Calu3 (cell line): ENCODE results near the gene SLC27A3. TPM values are rescaled to one million over a fixed set of nuclear protein-coding genes. Genes with fewer than 3 reads are reported as not detected.

Experiments
- BruUV-seq: library from RNA; stranded (reverse); fragments of 400-500 nt; replicated peaks from 2 replicates; lab custom pipeline; 2021; lab: Mats Ljungman, UMichigan
- CTCF ChIA-PET: fragments of 300-600 bp; sonication (Branson Sonifier 250); formaldehyde crosslinking; loops from one replicate; lab custom pipeline; 2022; ENCODE audit warnings: antibody characterized with exemption; lab: Charles Lee
- DNase-seq: peaks from one replicate; pipeline ENCODE4 v3.0.0; 2022
- H3K27ac Mint-ChIP-seq: one replicate; pipeline ENCODE4 v1.8.0; 2022; ENCODE audit warnings: mixed read lengths; ENCODE audit not compliant: unreplicated experiment
- H3K27me3 Mint-ChIP-seq: one replicate; pipeline ENCODE4 v1.8.0; 2022; ENCODE audit warnings: mixed read lengths; ENCODE audit not compliant: unreplicated experiment
- H3K36me3 Mint-ChIP-seq: one replicate; pipeline ENCODE4 v1.8.0; 2022; ENCODE audit warnings: mild to moderate bottlenecking, moderate library complexity, mixed read lengths; ENCODE audit not compliant: insufficient read depth, unreplicated experiment
- H3K4me1 Mint-ChIP-seq: one replicate; pipeline ENCODE4 v1.8.0; 2022; ENCODE audit warnings: mild to moderate bottlenecking, low read depth, mixed read lengths; ENCODE audit not compliant: unreplicated experiment
- H3K4me3 Mint-ChIP-seq: one replicate; pipeline ENCODE4 v1.8.0; 2022; ENCODE audit warnings: mild to moderate bottlenecking, low read depth, moderate library complexity, mixed read lengths; ENCODE audit not compliant: unreplicated experiment
- H3K9me3 Mint-ChIP-seq: one replicate; pipeline ENCODE4 v1.8.0; 2022; ENCODE audit warnings: low read depth, mixed read lengths; ENCODE audit not compliant: unreplicated experiment
- intact Hi-C: fragments of 100-400 bp; cut with micrococcal nuclease; formaldehyde crosslinking; loops from one replicate; pipeline ENCODE4 v1.10.0; 2022; ENCODE audit not compliant: unreplicated experiment
- total RNA-seq: library from RNA; stranded (reverse); gene quantifications from 2 replicates; pipeline ENCODE4 v1.2.3, GENCODE V29; 2022
- TF ChIP-seq, protein P1 (sequence below): fragments of 200-600 bp; IDR thresholded peaks from one replicate; pipeline ENCODE4 v1.8.0; 2022; ENCODE audit warnings: antibody characterized with exemption; ENCODE audit not compliant: unreplicated experiment

The SLC27A3 gene
- total RNA-seq, 1 experiment from 2014 or later: 11.9 TPM

DNA sequence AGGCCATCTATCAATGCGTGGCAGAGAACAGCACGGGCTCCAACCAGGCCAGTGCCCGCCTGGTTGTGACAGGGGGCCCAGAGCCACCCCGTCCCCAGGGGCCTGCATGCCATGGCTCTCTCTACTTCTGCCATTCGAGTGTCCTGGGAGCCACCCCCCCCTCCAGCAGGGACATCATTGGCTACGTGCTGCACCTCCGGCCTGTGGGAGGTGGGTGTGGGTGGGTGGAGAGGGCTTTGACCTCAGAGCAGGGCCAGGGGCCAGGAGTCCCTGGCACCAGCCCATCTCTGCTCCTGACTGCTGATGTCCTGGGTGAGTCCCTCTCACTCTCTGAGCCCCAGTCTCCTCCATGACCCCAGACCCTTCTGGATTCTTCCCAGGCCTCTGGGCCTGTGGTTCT lies 25.3 kb downstream of the SLC27A3 start:
- Mint-ChIP-seq H3K9me3 (no peaks in the 10 kb centered on the region), H3K27ac (no peak overlapping the region), H3K4me1 (no peaks in the 10 kb centered on the region), H3K36me3 (peaks cover 12% of the 10 kb centered on the region), H3K4me3 (no peak overlapping the region), H3K27me3 (no peaks in the 10 kb centered on the region)
- CTCF ChIA-PET: interaction anchor here (1.4 kb wide), 1 partner anchor 146 kb away, joined by 3 read pairs; the partner anchor contains the start of gene DENND4B
- TF ChIP-seq, protein P1, sequence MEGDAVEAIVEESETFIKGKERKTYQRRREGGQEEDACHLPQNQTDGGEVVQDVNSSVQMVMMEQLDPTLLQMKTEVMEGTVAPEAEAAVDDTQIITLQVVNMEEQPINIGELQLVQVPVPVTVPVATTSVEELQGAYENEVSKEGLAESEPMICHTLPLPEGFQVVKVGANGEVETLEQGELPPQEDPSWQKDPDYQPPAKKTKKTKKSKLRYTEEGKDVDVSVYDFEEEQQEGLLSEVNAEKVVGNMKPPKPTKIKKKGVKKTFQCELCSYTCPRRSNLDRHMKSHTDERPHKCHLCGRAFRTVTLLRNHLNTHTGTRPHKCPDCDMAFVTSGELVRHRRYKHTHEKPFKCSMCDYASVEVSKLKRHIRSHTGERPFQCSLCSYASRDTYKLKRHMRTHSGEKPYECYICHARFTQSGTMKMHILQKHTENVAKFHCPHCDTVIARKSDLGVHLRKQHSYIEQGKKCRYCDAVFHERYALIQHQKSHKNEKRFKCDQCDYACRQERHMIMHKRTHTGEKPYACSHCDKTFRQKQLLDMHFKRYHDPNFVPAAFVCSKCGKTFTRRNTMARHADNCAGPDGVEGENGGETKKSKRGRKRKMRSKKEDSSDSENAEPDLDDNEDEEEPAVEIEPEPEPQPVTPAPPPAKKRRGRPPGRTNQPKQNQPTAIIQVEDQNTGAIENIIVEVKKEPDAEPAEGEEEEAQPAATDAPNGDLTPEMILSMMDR: no peak
- intact Hi-C loops: no loop called here
- BruUV-seq: no TSS peak
- no peak for DNase-seq

DNA sequence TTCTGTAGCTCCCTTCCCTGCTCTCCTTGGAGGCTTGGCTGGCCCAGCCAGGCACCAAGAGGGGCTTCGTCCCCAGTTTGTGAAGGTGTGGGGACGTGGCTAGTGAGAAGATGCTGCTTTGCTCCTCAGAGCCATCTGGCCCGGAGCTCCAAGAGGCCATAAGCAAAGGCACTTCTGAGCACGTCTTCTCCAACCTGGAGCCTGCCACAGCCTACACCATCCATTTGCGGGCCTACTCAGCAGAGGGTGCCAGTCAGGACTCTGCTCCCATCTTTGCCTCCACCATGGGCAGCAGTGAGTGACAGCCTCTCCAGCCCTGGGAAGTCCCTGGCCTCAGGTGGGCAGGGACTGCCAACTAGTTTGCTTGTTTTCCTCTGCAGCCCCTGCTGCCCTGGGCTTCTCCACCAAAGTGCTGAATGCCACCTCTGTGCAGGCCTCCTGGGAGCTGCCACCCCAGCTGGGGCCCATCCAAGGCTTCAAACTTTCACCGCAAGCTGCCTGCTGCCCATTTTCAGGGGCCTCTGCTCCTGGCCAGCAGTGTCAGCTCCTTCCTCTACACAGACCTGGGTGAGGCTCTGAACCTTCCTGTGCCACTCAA lies 25.9 kb downstream of the SLC27A3 start:
- intact Hi-C loops: no loop called here
- Mint-ChIP-seq H3K36me3 (peaks cover 15% of the 10 kb centered on the region), H3K27me3 (no peaks in the 10 kb centered on the region), H3K9me3 (no peaks in the 10 kb centered on the region), H3K4me3 (no peak overlapping the region), H3K4me1 (no peaks in the 10 kb centered on the region), H3K27ac (no peak overlapping the region)
- CTCF ChIA-PET: interaction anchor here (1.4 to 1.6 kb wide), 2 partner anchors 145 to 185 kb away, joined by 3 to 4 read pairs; partner anchors contain the start of genes DENND4B and RAB13
- TF ChIP-seq, protein P1: no peak
- no peak for DNase-seq
- BruUV-seq: no TSS peak

DNA sequence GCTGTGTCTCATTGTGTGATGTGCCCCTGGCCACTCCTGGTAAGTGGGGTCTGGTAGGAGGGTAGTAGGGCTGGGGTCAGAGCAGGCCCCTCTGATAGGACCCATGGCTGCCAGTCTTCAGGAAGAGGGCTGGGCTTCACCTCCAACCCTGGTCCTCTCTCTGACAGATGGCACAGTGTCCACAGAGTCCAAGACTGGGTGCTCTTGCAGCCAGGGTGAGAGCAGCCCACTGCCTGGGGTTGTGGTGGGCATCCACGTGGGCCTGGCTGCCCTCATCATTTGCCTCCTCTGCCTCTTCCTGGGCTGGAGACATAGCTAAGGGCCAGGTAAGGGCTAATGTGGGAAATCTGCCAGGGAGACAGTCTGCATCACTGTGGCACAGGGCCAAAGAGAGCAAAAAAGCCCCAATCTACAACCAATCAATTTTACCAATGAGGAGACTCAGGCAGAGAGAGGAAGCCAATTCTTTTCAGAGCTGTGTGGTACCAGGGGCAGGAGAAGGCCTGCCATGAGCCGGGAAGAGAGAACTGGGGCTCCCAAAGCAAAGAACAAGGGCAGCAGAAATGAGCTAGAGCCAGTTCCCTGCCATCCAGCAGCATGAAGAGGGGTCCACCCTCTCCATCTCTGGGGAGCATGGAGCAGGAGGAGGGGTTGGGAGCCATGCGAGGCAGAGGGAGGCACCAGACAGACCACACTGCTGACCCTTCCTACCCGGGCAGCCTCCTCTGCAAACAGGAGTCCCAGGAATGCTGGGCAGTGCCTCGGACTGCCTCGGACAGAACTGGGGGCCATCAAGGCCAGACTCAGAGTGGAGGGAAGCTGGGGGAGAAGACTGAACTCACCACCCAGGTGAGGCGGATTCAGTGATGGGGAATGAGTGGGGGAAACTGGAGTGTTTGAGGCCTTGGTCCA lies 26.8 kb downstream of the SLC27A3 start:
- TF ChIP-seq, protein P1: no peak
- intact Hi-C loops: no loop called here
- H3K27me3 Mint-ChIP-seq: no peaks in the 10 kb centered on the region
- H3K27ac Mint-ChIP-seq: no peak overlapping the region
- CTCF ChIA-PET: interaction anchor here (1.4 to 1.6 kb wide), 2 partner anchors 145 to 184 kb away, joined by 3 to 4 read pairs; partner anchors contain the start of genes DENND4B and RAB13
- no peak for DNase-seq
- peaks cover 15% of the 10 kb centered on the region for H3K36me3 Mint-ChIP-seq
- no peak overlapping the region for H3K4me3 Mint-ChIP-seq
- BruUV-seq: no TSS peak
- H3K9me3 Mint-ChIP-seq: no peaks in the 10 kb centered on the region
- H3K4me1 Mint-ChIP-seq: no peaks in the 10 kb centered on the region

DNA sequence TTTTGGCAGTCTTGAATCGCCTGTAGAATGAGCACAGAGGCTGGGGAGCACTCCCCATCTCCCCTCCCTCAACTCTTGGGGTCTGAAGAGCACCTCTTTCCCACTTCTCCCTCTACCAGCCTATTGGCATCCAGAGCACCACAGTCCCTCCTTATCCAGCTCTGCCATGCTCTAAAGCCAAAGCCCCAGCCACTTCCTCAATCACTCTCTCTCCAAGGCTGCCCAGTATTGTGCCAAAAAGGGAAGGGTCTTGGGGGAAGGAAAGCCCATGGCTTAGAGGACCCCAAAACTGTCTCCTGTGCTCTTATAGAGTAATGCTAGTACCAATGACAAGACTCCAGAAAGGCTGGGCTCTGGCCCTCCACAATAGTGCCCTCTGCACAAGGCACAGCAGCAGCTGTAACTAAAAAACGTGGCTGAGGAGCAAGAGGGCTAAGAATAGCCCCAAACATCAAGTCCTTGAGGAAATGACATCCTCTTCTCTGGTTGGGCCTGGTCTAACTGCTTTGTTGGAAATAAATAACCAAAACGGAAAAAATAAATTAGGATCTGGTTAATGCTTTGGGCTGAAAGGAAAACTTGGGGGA lies 28.4 kb downstream of the SLC27A3 start:
- Mint-ChIP-seq H3K27ac (no peak overlapping the region), H3K9me3 (no peaks in the 10 kb centered on the region), H3K36me3 (peaks cover 20% of the 10 kb centered on the region), H3K27me3 (no peaks in the 10 kb centered on the region), H3K4me1 (no peaks in the 10 kb centered on the region), H3K4me3 (no peak overlapping the region)
- DNase-seq: no peak
- TF ChIP-seq, protein P1: no peak
- intact Hi-C loops: no loop called here
- CTCF ChIA-PET: no interaction called here
- BruUV-seq: no TSS peak
